HG03442 (cell line): ENCODE results near the gene PAPPA2.
A peak's percentile ranks its signal among the peaks of the same experiment; 100 is the strongest.

Experiments
- ATAC-seq: cut with Tn5 transposase; IDR thresholded peaks from one replicate; pipeline ENCODE4 v1.9.1; 2021; ENCODE audit warnings: mild to moderate bottlenecking, moderate library complexity; ENCODE audit not compliant: unreplicated experiment

PAPPA2 gene

GRCh38 chr1:176499671-176500070 is 36.7 kb downstream of the PAPPA2 start:
- ATAC-seq: no peak

GRCh38 chr1:176501599-176501998 is 38.6 kb downstream of the PAPPA2 start:
- ATAC-seq: no peak

- ATAC-seq: no peak
Observed at GRCh38 chr1:176504848-176505553, 42.0 kb downstream of the PAPPA2 start.

- ATAC-seq: no peak
Observed at GRCh38 chr1:176512966-176513365, 50.0 kb downstream of the PAPPA2 start.

- no peak for ATAC-seq
Observed at GRCh38 chr1:176515310-176515709, 52.3 kb downstream of the PAPPA2 start.

GRCh38 chr1:176517484-176517883 is 54.5 kb downstream of the PAPPA2 start:
- ATAC-seq: peak; percentile 94

GRCh38 chr1:176521211-176521610 is 58.2 kb downstream of the PAPPA2 start:
- no peak for ATAC-seq

GRCh38 chr1:176522310-176522845 is 59.4 kb downstream of the PAPPA2 start:
- ATAC-seq: no peak

- no peak for ATAC-seq
Observed at GRCh38 chr1:176529395-176530090, 66.6 kb downstream of the PAPPA2 start.

- no peak for ATAC-seq
Observed at GRCh38 chr1:176531036-176531435, 68.1 kb downstream of the PAPPA2 start.

GRCh38 chr1:176531921-176532897 is 69.2 kb downstream of the PAPPA2 start:
- ATAC-seq: no peak

GRCh38 chr1:176533020-176533419 is 70.0 kb downstream of the PAPPA2 start:
- no peak for ATAC-seq

GRCh38 chr1:176536588-176536987 is 73.6 kb downstream of the PAPPA2 start:
- no peak for ATAC-seq

GRCh38 chr1:176539018-176539417 is 76.0 kb downstream of the PAPPA2 start:
- no peak for ATAC-seq

GRCh38 chr1:176540428-176540827 is 77.5 kb downstream of the PAPPA2 start:
- ATAC-seq: no peak

- ATAC-seq: no peak
Observed at GRCh38 chr1:176541663-176542062, 78.7 kb downstream of the PAPPA2 start.

- ATAC-seq: no peak
Observed at GRCh38 chr1:176542352-176542751, 79.4 kb downstream of the PAPPA2 start.

- ATAC-seq: no peak
Observed at GRCh38 chr1:176543360-176544129, 80.6 kb downstream of the PAPPA2 start.

GRCh38 chr1:176545034-176545639 is 82.2 kb downstream of the PAPPA2 start:
- ATAC-seq: no peak

GRCh38 chr1:176546825-176547224 is 83.8 kb downstream of the PAPPA2 start:
- ATAC-seq: no peak
